GM12872 (cell line): Measurements from ENCODE around the gene FAM136A.

Experiments
- CTCF ChIP-seq: IDR thresholded peaks from 3 replicates; pipeline ENCODE4 v1.5.1; 2011; ENCODE audit warnings: low read depth, mild to moderate bottlenecking, low read length, moderate library complexity; ENCODE audit not compliant: insufficient read depth

FAM136A gene

DNA sequence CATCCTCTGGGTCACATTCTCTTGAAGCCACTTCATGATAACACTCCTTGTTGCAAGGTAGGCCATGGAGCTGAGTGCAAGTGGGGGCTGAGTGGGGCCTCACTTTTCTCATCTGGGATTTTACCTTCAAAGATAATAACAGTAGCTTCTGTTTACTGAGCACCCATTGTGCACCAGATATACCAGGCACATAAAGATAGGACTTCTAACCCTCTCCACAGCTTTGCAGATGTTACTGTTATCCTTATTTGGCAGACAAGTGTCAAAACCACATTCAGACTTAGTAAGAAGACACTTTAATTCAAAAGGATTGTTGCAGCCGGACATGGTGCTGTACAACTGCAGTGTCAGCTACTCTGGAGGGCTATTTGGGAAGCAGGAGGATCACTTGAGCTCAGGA lies 12.8 kb upstream of the FAM136A start:
- no peak for TF ChIP-seq CTCF

- TF ChIP-seq CTCF, result no peak
Measured at GRCh38 chr2:70312560-70312959, 10.7 kb upstream of the FAM136A start.

GRCh38 chr2:70310899-70311298 lies 9.0 kb upstream of the FAM136A start:
- TF ChIP-seq CTCF, result no peak

GRCh38 chr2:70305531-70305930 lies 3.7 kb upstream of the FAM136A start:
- no peak for TF ChIP-seq CTCF

- TF ChIP-seq CTCF, result no peak
Measured at GRCh38 chr2:70304498-70304897, 2.6 kb upstream of the FAM136A start.

GRCh38 chr2:70303186-70303585 lies 1.3 kb upstream of the FAM136A start:
- no peak for TF ChIP-seq CTCF

DNA sequence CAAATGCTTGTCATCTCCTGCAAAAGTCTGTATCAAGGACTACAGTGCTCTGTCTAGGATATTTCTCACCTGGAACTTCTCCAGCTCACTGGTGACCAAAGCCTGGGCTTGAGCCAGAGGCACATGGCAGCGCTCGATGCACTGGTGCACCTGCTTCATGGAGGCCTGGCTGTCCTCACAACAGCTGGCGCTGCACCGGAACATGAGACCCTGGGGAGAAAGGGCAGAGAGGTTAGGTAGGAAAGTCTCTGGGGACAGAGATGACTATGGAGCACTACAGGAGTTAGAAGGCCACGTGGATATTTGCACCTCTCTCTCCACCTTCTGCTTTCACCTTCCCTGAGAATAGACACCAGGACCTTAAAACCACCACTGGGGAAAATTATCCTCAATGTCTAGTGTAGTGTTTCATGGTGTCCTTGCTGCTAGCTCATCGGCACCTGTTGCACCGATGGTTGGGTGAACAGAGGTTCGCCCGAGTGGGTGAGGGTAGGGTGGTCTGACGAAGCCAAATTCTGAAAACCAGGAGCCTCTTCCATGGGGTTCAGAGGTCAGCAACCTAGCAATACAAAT lies 1.0 kb downstream of the FAM136A start:
- TF ChIP-seq CTCF, result no peak

DNA sequence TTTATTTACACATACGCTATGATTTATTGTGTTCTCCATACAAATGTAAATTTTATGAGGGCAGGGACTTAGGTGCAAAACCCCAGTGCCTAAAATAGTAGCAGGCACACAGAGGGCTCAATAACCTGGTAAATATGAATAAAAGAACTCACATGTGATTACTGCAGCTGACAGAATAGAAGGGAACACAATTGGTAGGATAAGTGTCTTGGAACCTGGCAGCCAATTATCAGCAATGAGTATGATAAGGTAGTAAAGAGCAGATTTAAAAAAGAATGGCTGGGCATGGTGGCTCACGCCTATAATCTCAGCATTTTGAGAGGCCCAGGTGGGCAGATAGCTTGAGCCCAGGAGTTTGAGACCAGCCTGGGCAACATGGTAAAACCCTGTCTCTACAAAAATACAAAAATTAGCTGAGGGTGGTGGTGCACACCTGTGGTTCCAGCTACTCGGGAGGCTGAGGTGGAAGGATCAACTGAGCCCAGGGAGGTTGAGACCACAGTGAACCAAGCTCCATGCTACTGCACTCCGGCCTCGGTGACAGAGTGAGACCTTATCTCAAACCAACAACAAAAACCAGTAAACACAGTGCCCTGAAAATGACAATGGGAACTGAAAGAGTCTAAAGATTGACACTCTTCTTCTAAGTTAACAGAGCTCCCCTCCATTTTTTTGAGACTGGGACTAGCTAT lies 18.2 kb downstream of the FAM136A start:
- TF ChIP-seq CTCF, result no peak
